Measurements from ENCODE around the gene FBP2.

DNA sequence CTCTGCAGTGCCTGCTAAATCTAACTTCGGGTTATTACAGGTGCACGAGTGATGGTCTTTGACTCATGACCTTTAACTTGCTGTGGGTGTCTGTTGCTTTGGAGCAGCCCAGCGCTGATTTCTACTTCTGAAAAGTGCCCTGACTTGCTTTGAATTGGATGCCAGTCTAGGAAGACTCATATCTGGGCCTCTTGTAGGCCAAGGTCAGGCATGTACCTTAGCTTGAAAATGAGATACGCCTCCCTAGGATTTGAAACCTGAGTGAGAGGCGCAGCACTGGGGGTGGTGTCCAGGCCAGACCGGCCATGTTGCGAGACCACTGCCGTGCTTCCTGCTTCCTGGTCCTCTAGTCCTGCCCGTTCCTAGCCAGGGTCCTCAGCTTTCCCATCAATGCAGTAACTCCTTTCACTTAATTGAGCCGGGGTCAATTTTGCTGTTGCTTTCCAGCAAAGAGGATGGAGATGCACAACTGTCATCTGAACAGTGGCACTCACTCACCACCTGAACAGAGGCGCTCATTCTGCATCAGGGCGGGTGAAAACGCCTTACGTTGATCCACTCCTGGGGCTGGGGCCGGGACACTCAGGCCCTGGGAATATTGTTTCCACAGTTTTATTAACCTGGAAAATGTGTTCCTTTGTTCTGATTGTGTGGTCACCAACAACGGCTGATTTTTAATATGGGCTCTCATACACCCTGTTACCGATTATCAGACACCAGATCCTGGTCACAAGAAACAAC lies 24.5 kb downstream of the FBP2 start:
- TF ChIP-seq POLR2A (IDR thresholded peaks at IDR 0.05), result no peak
- TF ChIP-seq, protein P1, sequence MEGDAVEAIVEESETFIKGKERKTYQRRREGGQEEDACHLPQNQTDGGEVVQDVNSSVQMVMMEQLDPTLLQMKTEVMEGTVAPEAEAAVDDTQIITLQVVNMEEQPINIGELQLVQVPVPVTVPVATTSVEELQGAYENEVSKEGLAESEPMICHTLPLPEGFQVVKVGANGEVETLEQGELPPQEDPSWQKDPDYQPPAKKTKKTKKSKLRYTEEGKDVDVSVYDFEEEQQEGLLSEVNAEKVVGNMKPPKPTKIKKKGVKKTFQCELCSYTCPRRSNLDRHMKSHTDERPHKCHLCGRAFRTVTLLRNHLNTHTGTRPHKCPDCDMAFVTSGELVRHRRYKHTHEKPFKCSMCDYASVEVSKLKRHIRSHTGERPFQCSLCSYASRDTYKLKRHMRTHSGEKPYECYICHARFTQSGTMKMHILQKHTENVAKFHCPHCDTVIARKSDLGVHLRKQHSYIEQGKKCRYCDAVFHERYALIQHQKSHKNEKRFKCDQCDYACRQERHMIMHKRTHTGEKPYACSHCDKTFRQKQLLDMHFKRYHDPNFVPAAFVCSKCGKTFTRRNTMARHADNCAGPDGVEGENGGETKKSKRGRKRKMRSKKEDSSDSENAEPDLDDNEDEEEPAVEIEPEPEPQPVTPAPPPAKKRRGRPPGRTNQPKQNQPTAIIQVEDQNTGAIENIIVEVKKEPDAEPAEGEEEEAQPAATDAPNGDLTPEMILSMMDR (IDR thresholded peaks at IDR 0.05 in 4 of 5, conservative IDR thresholded peaks at IDR 0.05 in 1 of 5), result no peak
